Heart left ventricle (tissue), 16 donors: ENCODE data around the gene CLEC2L. TPM values are rescaled to one million over a fixed set of nuclear protein-coding genes. Genes with fewer than 3 reads are reported as not detected.

ENCODE experiments used
- ATAC-seq, 4 donors: fragments of 200-7000 bp; cut with Tn5 transposase; one replicate each; pipeline ENCODE4 v1.9.1; 2020 to 2022; ENCODE audit warnings: moderate library complexity in 4 of 4, mild to moderate bottlenecking in 3 of 4, moderate number of reproducible peaks in 1 of 4
- DNase-seq, 5 donors: peaks; one replicate each; pipeline ENCODE4 v3.0.0-alpha.2; 2020
- H3K27ac ChIP-seq, 12 donors: fragments of 200-600 bp; sonication (generic) in 4 of 12; one replicate each; pipeline versions ENCODE4 v1.5.0 to v1.8.0; 2016 to 2022; ENCODE audit warnings: mild to moderate bottlenecking in 2 of 12
- H3K27me3 ChIP-seq, 9 donors: fragments of 200-600 bp; sonication (generic) in 2 of 9; one replicate each; pipeline versions ENCODE4 v1.5.1 to v1.8.0; 2016 to 2022; ENCODE audit warnings: mild to moderate bottlenecking in 3 of 9
- H3K36me3 ChIP-seq, 9 donors: fragments of 200-600 bp; sonication (generic) in 2 of 9; one replicate each; pipeline versions ENCODE4 v1.5.0 to v1.8.0; 2018 to 2022; ENCODE audit warnings: mild to moderate bottlenecking in 2 of 9
- H3K4me1 ChIP-seq, 12 donors: fragments of 200-600 bp; sonication (generic) in 4 of 12; one replicate each; pipeline versions ENCODE4 v1.5.0 to v1.8.0; 2016 to 2022; ENCODE audit warnings: mild to moderate bottlenecking in 3 of 12
- H3K4me3 ChIP-seq, 12 donors: fragments of 200-600 bp; sonication (generic) in 4 of 12; one replicate each; pipeline versions ENCODE4 v1.5.0 to v1.8.0; 2017 to 2022; ENCODE audit warnings: mild to moderate bottlenecking in 9 of 12, moderate library complexity in 4 of 12
- H3K9me3 ChIP-seq, 12 donors: fragments of 200-600 bp; sonication (generic) in 4 of 12; one replicate each; pipeline versions ENCODE4 v1.5.0 to v1.8.0; 2016 to 2022; ENCODE audit warnings: mild to moderate bottlenecking in 1 of 12
- POLR2A ChIP-seq, 2 donors: fragments of 450-650 bp; IDR thresholded peaks; one replicate each; pipeline ENCODE4 v1.6.1; 2017; ENCODE audit warnings: antibody characterized with exemption in 2 of 2, mild to moderate bottlenecking in 2 of 2, moderate library complexity in 2 of 2
- WGBS, 4 donors: extraction: QIAGEN DNeasy Blood & Tissue Kit in 2 of 4; methylation state at CpG; one replicate each; pipeline versions ENCODE4 v1.1.5 to v1.1.7; 2013 to 2018; 5-methylcytosine and 5-hydroxymethylcytosine counted together
- intact Hi-C, 10 donors: fragments of 100-400 bp; cut with DNase I; formaldehyde crosslinking; loops; one replicate each; pipeline versions ENCODE4 v1.11.1 to v1.14.2; 2022
- long read RNA-seq, 3 donors: library from polyadenylated mRNA; unstranded; transcript quantifications; one replicate each; pipeline ENCODE4 v2.0.0, GENCODE V29; 2020 to 2021
- polyA plus RNA-seq, 2 donors: library from polyadenylated mRNA; stranded (reverse); fragments of 200-250 nt; gene quantifications; one replicate each; pipeline ENCODE4 v1.2.3, GENCODE V29; 2013
- total RNA-seq, 9 donors: library from RNA; depleted of rRNA in 2 of 9; stranded (reverse); fragments of >200 nt in 2 of 9; fragmentation: NEBNext Ultra II Directional in 3 of 9; extraction: Animal tissue kit (Norgen Biotek cat#: 25700) in 3 of 9; gene quantifications; one replicate each; pipeline versions ENCODE4 v1.1.0 to v1.2.4, GENCODE V29; 2016 to 2023
- TF ChIP-seq, protein P1 (sequence below), 12 donors: fragments of 200-600 bp; sonication (generic) in 4 of 12; IDR thresholded peaks; one replicate each; pipeline versions ENCODE4 v1.5.0 to v1.8.0; 2018 to 2022; ENCODE audit warnings: antibody characterized with exemption in 12 of 12, mild to moderate bottlenecking in 5 of 12
- donor health status: ischemic (EF 13 %, LVEDD 7.1; RV severe dilation, severe dysfunction).
- donor health status: healthy with polysubstance abuse.
- donor health status: DM: no; HTN: yes; CAD: no.
- donor health status: DM: no; HTN: no; CAD: no.
- donor health status: ischemic (EF 25% LVEDD 6.9; RV normal size, moderate dysfunction).
- donor health status: ischemic (EF 25% LVEDD 5.7; RV mildly dilated, moderate dysfunction).
- donor health status: healthy.
- donor health status: DM: yes; HTN: yes; CAD: no.
- donor health status: ischemic (EF 35%, LVEDD 5.7; RV mildly dilated, moderate dysfunction).
- donor health status: nonischemic (EF 11% LVEDD 7.7; RV severe dilation, severe dysfunction).
- donor health status: DM: yes; HTN: yes; CAD: no.
- donor health status: PGD.
- donor health status: ischemic (EF 29% LVEDD 5.4; RV normal size, mild dysfunction).
- donor health status: nonischemic (EF 23%, LVEDD 6.1; RV moderate dilation, normal function).

The CLEC2L gene
- under 1 TPM in 2 of 9 donors, not detected in 7; 0.18 to 0.36 TPM for total RNA-seq
- polyA plus RNA-seq: not detected
- long read RNA-seq, donor 1: 0 reads
- long read RNA-seq, donor 2: 0 reads
- long read RNA-seq, donor 3: 0 reads

DNA sequence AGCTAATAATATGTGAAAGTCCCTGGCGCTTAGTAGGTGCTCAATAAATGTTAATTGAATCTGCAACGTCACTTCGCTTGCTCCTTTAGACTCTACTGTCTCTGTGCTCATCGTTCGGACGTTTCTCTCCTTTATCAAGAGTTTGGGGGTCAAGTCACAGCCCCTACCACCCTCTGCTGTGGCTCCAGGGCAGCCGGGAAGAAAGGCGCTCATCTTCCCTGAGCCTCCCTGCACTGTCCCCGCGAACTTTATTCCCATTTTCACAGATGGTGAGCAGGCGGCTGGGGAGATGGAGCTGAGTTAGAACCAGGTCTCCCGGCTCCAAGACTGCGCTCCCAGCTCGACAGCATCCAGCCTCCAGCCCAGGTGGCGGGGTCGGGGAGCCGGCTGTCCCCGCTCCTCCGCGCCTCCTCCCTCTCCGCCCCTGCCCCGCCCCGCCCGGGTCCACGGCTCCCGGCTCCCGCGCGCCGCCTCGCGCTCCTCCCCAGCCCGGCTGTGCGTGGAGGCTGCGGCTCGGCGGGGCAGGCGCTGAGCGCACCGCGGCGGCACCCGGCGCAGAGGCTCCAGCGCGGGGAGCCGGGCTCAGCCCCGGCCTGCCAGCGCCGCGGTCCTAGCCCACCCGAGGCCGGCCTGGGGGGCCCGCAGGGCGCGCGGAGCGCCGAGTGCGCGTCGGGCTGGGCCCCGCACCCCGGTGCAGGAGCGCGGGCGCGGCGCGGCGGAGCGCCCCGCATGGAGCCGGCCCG is at the start of gene CLEC2L:
Gene CLEC2L, plus strand, starts transcription at position 487 of the 743 bp plus-strand sequence. Its CDS starts 243 bp downstream, at position 730.
- H3K27ac ChIP-seq: no peak within 1 kb of the TSS
- no peak for DNase-seq
- 2 to 9% (median 4%) methylated on average over 15 to 75 of the region's 75 CpGs for WGBS, 4 donors
- TF ChIP-seq POLR2A (IDR thresholded peaks at IDR 0.05): no peak
- TF ChIP-seq, protein P1, sequence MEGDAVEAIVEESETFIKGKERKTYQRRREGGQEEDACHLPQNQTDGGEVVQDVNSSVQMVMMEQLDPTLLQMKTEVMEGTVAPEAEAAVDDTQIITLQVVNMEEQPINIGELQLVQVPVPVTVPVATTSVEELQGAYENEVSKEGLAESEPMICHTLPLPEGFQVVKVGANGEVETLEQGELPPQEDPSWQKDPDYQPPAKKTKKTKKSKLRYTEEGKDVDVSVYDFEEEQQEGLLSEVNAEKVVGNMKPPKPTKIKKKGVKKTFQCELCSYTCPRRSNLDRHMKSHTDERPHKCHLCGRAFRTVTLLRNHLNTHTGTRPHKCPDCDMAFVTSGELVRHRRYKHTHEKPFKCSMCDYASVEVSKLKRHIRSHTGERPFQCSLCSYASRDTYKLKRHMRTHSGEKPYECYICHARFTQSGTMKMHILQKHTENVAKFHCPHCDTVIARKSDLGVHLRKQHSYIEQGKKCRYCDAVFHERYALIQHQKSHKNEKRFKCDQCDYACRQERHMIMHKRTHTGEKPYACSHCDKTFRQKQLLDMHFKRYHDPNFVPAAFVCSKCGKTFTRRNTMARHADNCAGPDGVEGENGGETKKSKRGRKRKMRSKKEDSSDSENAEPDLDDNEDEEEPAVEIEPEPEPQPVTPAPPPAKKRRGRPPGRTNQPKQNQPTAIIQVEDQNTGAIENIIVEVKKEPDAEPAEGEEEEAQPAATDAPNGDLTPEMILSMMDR (IDR thresholded peaks at IDR 0.05): no peak
- intact Hi-C loops: no loop called here
- H3K4me1 ChIP-seq: peaks cover 0 to 13% (median 0%) of the 10 kb centered on the region in 12 donors
- ATAC-seq: peak in 1 of 4 donors; percentile 37
- no peaks in the 10 kb centered on the region for H3K36me3 ChIP-seq
- H3K9me3 ChIP-seq: no peaks in the 10 kb centered on the region
- H3K27me3 ChIP-seq: peaks cover 0 to 37% (median 28%) of the 10 kb centered on the region in 9 donors
- H3K4me3 ChIP-seq: peak within 1 kb of the TSS in 4 of 12 donors; percentile 22 to 40 (median 26)

DNA sequence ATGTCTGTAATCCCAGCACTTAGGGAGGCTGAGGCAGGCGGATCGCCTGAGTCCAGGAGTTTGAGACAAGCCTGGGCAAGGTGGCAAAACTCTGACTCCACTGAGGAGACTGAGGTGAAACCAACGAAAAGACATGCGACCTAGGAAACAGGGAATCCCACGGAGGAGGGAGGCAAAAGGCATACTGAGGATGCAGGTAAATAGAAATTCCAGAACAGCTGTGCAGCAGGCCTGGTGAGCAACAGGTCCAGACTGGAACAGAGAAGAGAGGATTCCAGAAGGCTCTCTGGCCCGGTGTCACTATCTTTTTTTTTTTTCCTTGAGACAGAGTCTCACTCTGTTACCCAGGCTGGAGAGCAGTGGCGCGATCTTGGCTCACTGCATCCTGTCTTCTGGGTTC is 47.3 kb upstream of the CLEC2L start:
- TF ChIP-seq, protein P1 (IDR thresholded peaks at IDR 0.05): no peak
- no peak for TF ChIP-seq POLR2A (IDR thresholded peaks at IDR 0.05)
- Histone ChIP-seq H3K27ac (no peak overlapping the region), H3K4me3 (no peak overlapping the region), H3K9me3 (peaks cover 0 to 16% (median 7%) of the 10 kb centered on the region in 12 donors), H3K27me3 (peaks cover 0 to 18% (median 3%) of the 10 kb centered on the region in 9 donors), H3K4me1 (peaks cover 0 to 2% (median 0%) of the 10 kb centered on the region in 12 donors), H3K36me3 (no peaks in the 10 kb centered on the region)
- DNase-seq (no peak), ATAC-seq (no peak)
- 85 to 96% (median 94%) methylated on average over 8 of the region's 8 CpGs for WGBS, 4 donors
- intact Hi-C loops: no loop called here

DNA sequence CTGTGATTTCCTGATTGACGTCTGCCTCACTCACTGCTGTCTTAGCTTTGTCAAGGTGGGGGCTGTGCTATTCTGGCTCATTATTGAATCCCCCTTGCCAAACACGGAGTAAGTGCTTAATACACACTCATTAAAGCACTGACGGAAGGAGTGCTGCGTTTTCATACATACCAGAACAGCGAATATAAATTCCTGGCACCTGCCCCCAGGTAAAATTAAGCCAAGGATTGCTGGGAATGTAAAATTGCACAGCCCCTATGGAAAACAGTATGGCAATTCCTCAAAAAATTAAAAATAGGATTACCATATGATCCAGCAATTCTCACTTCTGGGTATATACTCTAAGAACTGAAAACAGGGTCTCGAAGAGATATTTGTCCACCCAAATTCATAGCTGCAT is 46.6 kb upstream of the CLEC2L start:
- no peak for ATAC-seq
- Histone ChIP-seq H3K9me3 (peaks cover 0 to 16% (median 7%) of the 10 kb centered on the region in 12 donors), H3K27me3 (peaks cover 0 to 25% (median 8%) of the 10 kb centered on the region in 9 donors), H3K4me3 (no peak overlapping the region), H3K27ac (no peak overlapping the region), H3K36me3 (no peaks in the 10 kb centered on the region), H3K4me1 (no peaks in the 10 kb centered on the region)
- intact Hi-C loops: no loop called here
- WGBS, 4 donors: 80 to 86% (median 84%) methylated on average over 6 of the region's 6 CpGs
- DNase-seq: no peak
- no peak for TF ChIP-seq POLR2A (IDR thresholded peaks at IDR 0.05)
- TF ChIP-seq, protein P1 (IDR thresholded peaks at IDR 0.05): no peak

DNA sequence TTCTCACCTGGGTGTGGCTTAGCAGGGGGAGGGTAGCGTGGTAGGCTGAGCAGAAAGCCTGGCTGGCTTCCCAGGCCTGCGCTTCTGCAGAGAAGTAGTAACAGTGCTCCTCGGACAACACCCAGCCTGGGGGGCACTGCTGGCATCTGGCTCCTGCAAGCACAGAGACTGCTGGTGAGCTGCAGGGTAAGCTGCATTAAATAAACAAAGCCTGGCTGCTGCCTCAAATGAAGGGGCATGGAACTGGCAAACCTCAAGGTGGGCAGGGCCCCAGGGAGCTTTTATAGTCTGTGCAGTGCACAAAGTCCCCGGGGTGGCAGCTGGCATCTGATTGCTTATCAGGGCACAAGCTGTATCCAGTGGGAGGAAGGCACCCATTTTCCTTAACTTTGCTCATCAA is 43.9 kb upstream of the CLEC2L start:
- ATAC-seq: no peak
- intact Hi-C loops: no loop called here
- 52 to 86% (median 57%) methylated on average over 4 of the region's 4 CpGs for WGBS, 4 donors
- no peaks in the 10 kb centered on the region for H3K36me3 ChIP-seq
- H3K27ac ChIP-seq: no peak overlapping the region
- peaks cover 6 to 18% (median 12%) of the 10 kb centered on the region in 12 donors for H3K4me1 ChIP-seq
- peaks cover 17 to 52% (median 29%) of the 10 kb centered on the region in 9 donors for H3K27me3 ChIP-seq
- H3K9me3 ChIP-seq: no peaks in the 10 kb centered on the region
- H3K4me3 ChIP-seq: no peak overlapping the region
- no peak for DNase-seq
- TF ChIP-seq, protein P1 (IDR thresholded peaks at IDR 0.05): no peak
- TF ChIP-seq POLR2A (IDR thresholded peaks at IDR 0.05): no peak
